HG03135 (cell line): Measurements from ENCODE around the gene IL7R.
"Not testable (repeated sequence)": the region's sequence is repeated elsewhere in the genome, so short reads cannot be mapped to it uniquely, and the experiment has no call there.

Experiments used
- ATAC-seq: cut with Tn5 transposase; IDR thresholded peaks from one replicate; pipeline ENCODE4 v1.9.1; 2021; ENCODE audit warnings: mild to moderate bottlenecking, moderate library complexity; ENCODE audit not compliant: unreplicated experiment

Gene IL7R

GRCh38 chr5:35870605-35871004, 13.9 kb downstream of the IL7R start:
- ATAC-seq: no peak

DNA sequence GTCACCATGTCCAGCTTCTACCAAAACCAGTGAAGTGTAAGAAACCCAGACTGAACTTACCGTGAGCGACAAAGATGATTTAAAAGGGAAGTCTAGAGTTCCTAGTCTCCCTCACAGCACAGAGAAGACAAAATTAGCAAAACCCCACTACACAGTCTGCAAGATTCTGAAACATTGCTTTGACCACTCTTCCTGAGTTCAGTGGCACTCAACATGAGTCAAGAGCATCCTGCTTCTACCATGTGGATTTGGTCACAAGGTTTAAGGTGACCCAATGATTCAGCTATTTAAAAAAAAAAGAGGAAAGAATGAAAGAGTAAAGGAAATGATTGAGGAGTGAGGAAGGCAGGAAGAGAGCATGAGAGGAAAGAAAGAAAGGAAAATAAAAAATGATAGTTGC, 19.8 kb downstream of the IL7R start:
- ATAC-seq: no peak

DNA sequence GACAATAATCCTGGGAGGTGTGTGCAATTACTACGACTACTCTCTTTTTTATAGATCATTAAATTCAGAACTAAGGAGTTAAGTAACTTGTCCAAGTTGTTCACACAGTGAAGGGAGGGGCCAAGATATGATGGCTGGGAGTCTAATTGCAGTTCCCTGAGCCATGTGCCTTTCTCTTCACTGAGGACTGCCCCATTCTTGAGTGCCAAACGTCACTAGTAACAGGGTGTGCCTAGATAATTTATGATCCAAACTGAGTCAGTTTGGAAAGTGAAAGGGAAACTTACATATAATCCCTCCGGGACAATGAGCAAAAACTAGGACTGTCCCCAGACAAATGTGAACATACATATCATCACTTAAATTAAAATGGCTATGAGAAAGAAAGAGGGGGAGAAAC, 20.2 kb downstream of the IL7R start:
- no peak for ATAC-seq

DNA sequence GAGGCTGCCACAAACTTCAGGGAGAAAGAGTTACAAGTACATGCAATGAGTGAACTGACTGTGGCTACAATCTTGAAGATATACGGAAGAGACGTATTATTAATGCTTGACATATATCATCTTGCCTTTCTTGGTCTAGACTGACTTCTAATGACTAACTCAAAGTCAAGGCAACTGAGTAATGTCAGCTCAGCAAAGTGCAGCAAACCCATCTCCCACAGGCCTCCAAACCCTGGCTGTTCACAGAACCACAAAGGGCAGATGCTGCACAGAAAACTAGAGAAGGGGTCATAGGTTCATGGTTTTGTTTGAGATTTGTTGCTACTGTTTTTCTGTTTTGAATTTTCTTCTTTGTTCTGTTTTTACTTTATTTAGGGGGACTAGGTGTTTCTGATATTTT, 21.0 kb downstream of the IL7R start:
- ATAC-seq: no peak

DNA sequence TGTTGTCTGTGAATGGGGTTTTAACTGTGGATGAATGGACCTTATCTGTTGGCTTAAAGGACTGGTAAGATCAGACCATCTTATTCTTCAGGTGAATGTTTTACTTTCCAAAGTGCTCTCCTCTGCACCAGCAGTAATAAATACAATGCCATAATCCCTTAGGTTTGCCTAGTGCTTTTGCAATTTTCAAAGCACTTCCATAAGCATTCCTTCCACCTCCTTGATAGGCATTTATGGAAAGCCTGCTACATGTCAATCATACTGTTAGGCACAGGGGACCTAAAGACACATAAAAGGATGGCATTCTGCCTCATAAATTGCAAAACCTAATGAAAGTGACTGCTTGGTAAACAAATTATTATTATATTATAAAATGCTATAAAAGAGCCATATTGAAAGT, 21.4 kb downstream of the IL7R start:
- no peak for ATAC-seq

- no peak for ATAC-seq
Observed at GRCh38 chr5:35879096-35879495, 22.4 kb downstream of the IL7R start.

- no peak for ATAC-seq
Observed at GRCh38 chr5:35879649-35880048, 23.0 kb downstream of the IL7R start.

- ATAC-seq: no peak
Observed at GRCh38 chr5:35880156-35880555, 23.5 kb downstream of the IL7R start.

- ATAC-seq: no peak
Observed at GRCh38 chr5:35881758-35882157, 25.1 kb downstream of the IL7R start.

DNA sequence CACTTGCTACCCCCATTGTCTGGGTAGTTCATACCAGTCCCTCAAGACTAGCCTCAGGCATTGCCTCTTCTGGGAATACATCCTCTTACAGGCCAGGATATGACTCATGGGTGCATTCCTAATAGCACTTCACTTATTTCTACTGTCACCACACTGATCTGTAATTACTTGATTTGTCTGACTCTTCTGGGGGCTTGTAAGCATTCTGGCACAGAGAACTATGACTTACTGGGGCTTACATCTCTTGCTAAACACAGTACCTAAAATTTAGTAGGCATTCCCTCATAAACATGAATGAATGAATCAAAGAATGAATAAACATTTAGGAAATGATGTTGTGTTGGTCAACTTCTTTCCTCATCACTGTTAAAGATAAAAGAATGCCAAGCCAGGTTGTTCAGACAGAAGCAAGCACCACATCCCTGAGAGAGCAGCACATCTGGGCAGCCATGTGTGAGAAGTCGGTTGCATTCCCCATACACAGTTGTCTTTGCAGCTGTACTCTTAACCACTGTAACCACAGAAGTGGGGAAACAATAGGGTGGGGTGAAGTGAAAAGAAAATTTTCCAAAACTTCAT, 27.6 kb downstream of the IL7R start:
- no peak for ATAC-seq

DNA sequence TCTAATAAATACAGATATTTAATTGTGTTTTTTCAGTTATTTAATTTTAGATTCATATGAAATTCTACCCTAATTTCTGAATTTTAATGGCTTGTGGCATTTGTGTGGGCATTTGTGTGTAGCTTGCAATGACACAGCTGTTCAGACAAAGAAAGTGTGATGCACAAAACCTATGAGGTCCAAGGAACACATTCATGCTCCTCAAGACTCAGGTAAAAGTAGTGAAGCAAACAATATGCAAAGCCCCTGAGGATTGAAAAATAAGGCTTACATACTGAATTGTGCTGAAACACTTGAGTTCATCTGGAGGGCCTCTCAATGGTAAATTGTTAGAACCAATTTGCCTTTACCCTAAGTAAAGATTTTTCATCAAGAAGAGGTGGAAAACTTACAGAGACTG, 28.1 kb downstream of the IL7R start:
- ATAC-seq: no peak

DNA sequence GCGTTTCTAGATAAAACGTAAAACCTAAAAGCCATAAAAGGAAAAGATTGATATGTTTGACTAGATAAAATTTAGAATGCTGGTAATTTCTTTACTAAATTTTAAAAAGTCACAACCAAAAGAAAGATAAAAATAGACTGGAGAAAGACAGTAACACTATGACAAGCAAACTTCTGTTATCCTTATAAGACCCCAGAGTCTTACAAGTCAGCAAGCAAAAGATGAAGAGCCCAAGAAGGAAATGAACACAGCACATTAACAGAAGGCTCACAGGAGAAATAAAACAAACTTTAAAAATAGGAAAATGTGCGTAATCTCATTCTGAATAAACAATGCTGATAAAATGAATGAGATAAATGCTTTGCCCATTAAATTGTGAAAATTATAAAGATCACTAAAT, 29.7 kb downstream of the IL7R start:
- ATAC-seq: no peak

- ATAC-seq: no peak
Observed at GRCh38 chr5:35887321-35888100, 30.8 kb downstream of the IL7R start.

GRCh38 chr5:35890021-35891020, 33.6 kb downstream of the IL7R start:
- no peak for ATAC-seq

GRCh38 chr5:35892799-35893198, 36.1 kb downstream of the IL7R start:
- ATAC-seq: not testable (repeated sequence)

- no peak for ATAC-seq
Observed at GRCh38 chr5:35894131-35894530, 37.4 kb downstream of the IL7R start.

- no peak for ATAC-seq
Observed at GRCh38 chr5:35898952-35899660, 42.4 kb downstream of the IL7R start.

- ATAC-seq: no peak
Observed at GRCh38 chr5:35899800-35900199, 43.1 kb downstream of the IL7R start.

DNA sequence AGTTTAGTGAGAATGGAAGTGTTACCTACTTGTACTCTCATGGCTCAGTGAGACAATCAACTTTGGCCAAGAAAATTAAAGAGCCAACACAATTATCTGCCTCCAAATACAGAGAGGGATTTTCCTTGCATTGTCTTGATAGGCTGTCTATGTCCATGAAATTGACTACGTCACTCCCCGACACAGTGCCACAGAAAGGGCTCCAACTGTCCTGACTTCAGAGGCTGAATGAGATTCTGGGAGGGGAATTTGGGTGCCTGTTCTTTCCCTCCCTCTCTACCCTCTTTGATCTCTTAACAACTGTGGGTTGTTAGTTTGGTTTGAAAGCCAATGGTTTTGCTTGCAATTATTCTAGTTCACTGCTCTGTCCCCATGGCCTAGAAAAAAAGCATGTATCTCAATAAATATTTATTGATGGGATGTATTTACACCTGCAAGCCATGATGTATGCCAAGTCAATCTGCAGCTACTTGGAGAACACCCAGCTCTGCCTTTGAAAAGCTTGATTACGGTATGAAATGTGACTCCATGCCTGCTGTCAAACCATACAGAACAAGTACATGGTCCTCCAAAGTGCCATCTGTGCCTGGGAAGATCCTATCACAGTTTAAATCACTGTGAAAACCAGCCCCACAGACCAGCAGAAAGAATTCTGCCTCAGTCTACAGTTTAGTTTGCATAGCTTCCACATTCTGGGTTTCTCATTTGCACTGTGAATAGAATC, 44.4 kb downstream of the IL7R start:
- ATAC-seq: no peak

DNA sequence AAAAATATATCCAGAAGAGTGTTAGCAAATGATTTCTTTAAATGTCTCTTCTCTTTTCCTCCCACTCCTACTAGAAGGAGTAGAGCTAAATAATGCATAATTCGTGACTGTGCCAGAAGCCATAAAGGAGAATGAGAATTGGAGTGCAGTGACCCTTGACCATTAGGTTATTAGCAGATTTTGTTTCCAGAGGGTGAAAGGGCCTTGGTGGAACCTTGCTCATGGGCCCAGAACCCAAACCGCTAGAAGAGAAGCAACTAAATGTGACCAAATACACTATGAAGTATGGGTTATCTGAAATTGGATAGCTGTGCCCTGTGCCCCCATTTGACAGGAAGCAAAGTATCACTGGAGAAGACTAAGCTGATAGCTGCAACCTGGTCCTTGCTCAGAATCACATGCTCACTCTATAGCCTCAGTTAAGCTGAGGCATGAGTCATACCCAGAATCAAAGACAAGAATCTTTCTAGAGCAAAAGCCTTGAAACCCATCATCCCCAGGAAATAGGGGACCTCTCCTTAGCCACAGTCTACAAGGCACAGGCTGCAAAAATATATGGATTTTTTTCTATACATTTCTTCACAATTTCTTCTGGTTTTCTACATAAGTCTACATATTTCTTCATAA, 45.5 kb downstream of the IL7R start:
- no peak for ATAC-seq
